Activated CD8-positive, alpha-beta memory T cell treated with anti-CD3 and anti-CD28 coated beads, Interleukin-2, amount 50 U/mL, for 1 hour (primary cell): ENCODE results near the gene ATP10A.
"Not testable (repeated sequence)": the region's sequence is repeated elsewhere in the genome, so short reads cannot be mapped to it uniquely, and the experiment has no call there.

Experiments used
- DNase-seq: peaks from one replicate; pipeline ENCODE4 v3.0.0-alpha.2; 2020; ENCODE audit errors: extremely low read depth

ATP10A gene

GRCh38 chr15:25859838-25860645, 3.1 kb downstream of the ATP10A start:
- DNase-seq, result no peak

GRCh38 chr15:25858952-25859760, 4.0 kb downstream of the ATP10A start:
- DNase-seq, result no peak

- DNase-seq, result not testable (repeated sequence)
Measured at GRCh38 chr15:25856059-25856458, 7.1 kb downstream of the ATP10A start.

DNA sequence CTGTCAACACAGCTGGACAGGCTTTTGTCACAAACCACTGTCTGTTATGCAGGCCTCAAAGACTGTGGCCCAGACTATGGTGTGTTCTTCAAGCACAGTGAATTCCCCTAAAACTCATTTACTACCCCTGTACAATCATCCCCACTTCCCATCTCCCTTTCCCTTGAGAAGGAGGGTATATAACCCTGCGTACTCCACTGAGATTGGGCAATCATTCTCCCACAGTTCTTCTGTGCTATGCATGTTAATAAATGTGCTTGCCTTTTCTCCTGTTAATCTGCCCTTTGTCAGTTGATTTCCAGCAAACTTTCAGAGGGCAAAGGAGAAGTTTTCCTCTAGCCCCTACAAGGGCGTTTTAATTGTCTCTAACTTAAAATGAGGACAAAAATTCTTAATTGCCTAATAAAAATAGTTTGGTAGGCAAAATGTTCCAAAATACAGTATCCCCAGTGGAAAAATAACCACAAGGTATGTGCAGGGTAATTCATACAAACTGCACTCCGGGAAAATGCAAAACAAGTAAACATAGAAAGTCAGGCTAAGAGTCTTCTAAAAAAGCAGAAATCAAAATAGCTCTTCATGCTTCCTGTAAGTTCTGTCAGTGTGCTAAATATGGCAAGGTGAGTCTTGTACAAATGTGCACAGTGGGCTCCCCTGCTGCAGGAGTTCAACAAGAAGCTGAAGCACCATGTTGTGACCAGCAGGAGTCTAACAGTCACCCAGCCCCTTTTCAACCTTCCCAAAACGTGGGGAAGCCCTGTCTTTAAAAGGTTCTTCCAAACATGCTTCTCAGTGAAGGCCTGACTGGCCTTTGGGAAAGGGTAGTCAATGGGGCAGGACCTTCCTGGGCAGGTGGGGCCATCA, 10.2 kb downstream of the ATP10A start:
- no peak for DNase-seq

- no peak for DNase-seq
Measured at GRCh38 chr15:25852027-25852426, 11.1 kb downstream of the ATP10A start.

DNA sequence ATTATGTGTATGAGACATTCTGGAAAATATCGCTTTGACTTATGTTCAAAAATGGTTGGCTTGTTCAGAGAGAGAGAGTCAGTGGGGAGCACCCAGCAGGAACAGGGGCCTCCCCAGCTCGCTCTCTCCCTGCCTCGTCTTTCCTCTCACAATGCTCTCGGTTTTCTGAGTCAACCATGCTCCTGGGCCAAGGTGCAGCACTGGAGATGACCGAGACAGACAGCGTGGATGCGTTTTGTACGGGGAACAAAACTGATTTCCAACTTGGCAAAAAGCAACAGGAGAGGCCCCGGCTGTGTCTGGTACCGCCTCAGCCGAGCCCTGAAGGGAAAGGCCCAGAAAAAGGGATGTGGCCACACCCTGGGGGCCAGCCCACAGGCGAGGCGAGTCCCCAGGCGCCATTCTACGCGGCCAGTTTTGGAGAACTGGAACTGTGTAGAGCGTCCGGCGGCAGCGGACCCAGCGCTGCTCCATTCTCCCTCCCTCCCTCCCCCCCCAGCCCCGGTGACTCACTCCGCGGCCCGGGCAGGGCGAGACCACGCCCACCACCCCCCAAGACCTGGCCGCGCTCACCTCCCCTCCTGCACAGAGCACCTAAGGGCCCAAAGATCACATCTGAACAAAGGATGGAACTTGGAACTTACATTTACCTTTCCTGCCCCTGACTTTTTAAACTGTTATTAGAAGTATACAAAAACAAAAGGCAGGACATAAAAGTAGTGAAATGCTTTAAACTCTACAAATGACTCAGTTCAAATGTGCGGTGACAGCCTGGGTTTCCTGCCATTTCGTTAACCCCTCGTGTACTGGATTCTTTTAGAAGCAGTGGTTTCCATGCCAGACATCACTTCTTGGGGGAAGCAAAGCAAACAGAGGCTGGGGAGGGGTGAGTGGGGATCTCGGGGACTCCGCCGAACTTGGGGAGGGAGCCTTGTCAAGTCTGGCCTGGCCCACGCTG, 12.7 kb downstream of the ATP10A start:
- DNase-seq, result no peak

DNA sequence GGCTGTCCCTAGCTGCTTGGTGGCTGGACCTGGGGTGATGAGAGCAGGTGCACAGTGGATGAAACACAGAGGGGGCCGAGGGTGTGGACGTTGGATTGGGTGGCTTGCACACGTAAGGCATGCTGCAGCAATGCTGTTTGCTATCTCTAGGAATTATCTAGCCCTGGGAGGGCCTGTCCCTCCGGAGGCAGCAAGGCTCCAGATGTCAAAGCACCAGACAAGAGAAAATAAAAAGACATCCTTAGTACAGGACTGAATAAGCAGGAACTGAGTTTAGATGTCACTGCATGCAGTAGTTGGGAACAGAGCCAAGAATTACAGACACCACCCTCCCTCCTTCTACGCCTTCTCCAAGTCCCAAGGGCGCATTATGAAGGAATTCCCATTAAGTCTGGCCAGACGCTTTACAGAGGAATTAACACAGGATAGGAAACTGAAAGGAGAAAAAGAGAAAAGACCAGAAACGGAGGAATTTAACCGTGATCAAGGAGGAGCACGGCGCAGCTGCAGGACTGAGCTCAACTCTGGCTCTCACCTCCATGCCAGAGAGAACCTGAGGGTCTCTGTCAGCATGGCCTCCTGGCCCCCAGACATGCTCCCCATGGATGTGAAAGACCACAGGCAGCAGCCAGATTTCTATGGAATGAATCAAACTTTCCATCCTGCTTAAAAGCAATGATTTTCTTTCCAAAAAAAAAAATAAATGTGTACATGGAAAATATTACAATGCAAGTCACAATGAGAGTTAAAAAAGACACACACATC, 13.8 kb downstream of the ATP10A start:
- DNase-seq, result no peak

DNA sequence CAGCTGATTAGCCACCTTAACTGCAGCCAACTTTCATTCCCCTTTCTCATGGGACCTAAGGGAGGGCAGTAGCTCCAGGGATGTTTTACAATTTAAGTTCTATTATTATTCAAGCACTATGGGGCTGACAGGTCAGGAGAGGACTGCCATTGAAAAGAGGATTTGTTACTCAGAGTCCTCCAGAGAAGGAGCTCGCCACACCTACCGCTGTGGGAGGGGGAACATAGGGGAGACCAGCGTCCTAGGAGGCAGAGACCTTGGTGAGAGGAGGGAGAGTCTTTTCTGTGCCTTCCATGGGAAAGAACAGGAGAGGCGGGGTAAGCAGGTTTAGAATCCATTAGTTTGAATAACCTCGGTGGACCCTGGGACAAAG, 14.4 kb downstream of the ATP10A start:
- DNase-seq, result no peak

DNA sequence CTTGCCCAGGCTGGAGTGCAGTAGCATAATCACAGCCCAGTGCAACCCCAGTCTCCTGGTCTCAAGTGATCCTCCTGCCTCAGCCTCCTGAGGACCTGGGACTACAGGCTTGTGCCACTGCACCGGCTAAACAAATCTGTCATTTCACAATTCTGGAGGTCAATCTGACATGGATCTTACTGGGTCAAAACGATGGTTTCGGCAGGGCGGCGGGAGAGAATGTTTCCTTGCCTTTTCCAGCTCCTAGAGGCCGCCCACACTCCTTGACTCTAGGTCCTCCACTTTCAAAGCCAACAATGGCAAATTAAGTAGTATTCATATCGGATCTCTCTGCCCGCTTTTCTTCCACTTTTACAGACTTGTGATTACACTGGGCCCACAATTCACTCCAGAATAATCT, 14.8 kb downstream of the ATP10A start:
- DNase-seq, result no peak

- DNase-seq, result no peak
Measured at GRCh38 chr15:25847051-25847450, 16.1 kb downstream of the ATP10A start.

- DNase-seq, result no peak
Measured at GRCh38 chr15:25846377-25846776, 16.8 kb downstream of the ATP10A start.

DNA sequence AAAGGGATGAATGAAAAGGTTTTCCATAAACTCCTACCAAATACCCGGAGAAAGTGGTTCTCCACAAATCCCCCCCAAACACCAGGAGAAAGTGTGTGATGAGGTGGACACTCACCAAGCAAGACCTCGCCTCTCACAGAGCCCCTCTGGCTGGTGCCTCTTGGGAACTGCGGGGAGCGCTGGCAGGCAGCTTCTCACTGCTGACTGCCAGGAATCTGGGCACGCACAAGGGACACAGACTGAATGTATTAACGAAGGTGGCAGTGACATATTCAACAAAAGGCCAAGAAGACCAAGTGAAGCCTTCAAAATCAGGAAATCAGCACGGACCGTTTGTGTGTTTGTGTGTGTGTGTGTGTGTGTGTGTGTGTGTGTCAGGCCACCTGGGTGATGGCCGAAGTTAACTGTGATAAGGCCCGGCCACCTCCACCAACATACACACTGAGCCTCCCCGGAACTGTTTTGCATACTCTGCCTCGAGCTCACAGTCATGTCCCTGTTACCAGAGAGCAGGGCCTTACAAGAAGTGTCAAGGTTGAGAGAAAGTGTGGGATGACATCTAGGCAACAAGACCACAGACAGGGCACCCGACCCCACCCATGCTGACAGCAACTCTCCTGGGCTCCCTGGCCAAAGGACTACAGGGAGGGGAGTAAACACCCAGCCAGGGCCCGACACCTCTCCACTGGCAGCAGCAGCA, 18.0 kb downstream of the ATP10A start:
- no peak for DNase-seq

DNA sequence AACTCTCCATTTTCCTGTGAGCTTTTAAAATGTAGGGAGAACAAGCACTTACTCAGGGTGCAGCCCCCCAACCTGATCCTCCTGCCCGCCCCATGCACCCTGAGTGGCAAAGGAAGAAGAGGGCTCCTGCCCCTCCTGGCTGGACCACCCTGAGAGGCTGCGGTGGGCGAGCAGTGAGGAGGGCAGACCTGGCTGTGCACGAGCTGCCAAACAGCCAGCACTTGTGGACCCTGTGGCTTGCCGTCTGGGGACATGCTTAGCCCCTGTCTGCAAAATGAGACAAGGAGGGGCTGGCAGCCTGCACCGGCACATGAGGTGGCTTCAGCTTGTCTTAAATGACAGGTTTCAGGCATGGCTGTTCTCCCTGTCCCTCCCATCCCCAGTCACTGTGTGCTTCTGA, 18.6 kb downstream of the ATP10A start:
- no peak for DNase-seq

DNA sequence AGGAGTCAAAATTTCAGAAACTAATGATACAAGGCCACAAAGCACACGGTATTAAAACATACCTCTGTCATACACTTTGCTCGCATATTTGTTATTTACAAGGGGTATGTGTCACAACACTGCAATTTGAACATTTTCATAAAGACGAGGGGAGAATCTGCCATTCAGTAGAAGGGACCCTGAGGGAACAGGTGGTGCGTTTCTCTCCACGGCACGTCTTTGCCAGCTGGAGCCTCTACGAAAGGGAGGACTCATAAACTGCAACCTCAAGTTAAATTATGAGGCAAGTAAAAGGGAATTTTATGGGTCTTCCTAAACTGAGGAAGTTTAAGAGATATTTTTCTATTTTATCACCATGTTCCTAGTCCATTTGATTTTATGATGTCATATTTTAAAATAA, 19.1 kb downstream of the ATP10A start:
- no peak for DNase-seq

DNA sequence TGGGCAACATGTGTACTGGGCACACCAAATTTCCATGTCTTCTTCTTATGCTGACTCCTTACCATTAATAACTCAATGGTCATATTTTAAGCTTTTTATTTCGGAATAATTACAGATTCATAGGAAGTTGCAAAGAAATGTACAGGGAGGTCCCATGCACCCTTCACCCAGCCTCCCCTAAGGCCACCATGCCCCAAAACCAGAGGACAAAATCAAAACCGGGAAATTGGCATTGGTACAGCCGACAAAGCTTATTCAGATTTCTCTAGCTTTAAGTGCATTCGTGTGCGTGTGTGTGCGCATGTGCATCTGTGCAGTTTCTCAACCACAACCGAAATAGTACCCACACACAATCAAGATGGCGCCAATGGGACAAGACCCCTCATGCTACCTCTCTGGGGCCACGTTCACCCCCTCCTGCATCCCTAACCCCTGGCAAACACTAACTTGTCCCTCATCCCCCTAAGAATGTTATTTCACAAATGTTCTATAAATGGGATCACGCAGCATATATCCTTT, 23.4 kb downstream of the ATP10A start:
- no peak for DNase-seq

GRCh38 chr15:25838871-25839195, 24.3 kb downstream of the ATP10A start:
- DNase-seq, result no peak

- DNase-seq, result no peak
Measured at GRCh38 chr15:25838191-25838870, 24.8 kb downstream of the ATP10A start.

DNA sequence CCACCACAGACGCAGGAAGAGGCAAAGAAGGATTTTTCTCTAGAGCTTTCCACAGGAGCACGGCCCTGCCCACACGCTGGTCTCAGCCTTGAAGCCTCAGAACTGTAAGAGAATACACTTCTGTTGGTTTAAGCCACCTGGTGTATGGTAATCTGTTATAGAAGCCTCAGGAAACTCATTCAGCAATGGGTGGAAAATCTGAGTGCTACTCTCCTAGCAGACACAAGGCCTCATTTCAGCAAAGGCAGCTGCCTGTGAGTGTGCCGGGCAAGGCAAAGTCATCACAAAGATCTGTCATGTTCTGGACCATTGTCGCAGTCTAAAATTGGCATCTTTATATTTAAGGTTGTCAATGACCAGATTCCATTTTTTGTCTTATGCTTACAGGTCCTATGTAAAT, 31.0 kb downstream of the ATP10A start:
- DNase-seq, result no peak

DNA sequence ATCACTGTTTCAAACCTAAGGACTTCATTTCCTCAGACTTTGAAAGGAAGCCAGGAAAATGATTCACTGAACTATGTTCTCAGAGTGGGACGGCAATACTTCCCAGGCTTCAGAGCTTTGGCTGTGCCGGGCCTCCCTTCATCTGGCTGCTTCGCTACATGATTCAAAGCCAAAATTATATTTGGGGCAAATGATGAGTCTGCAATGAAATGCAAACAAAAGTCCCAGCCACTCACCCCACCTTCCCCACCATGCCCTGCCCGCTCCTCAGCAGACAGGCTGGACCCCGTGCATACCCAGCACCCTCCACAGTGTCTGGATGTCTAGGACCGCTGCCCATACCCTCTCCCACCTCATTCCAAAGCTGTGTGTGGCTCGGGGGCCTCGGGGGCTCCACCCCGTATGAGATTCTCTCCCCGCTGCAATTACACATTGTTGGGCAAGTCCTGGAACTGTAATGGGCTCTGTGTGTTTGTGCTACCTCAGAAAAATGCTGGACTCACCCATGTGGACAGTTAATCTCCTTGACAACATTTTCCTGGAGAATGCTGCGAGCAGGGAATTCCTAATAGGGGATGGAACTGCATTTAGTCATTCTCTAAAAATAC, 32.2 kb downstream of the ATP10A start:
- no peak for DNase-seq
